Activated CD4-positive, CD25-positive, alpha-beta regulatory T cell treated with anti-CD3 and anti-CD28 coated beads, Interleukin-2, amount 50 U/mL, for 24 hours (primary cell): ENCODE results near the gene STK4.

Experiments used
- ATAC-seq, 2 donors: fragments of 150-1000 bp; cut with Tn5 transposase; one replicate each; pipeline ENCODE4 v1.10.0; 2021; ENCODE audit warnings: mild to moderate bottlenecking in 1 of 2, moderate library complexity in 1 of 2

The STK4 gene

DNA sequence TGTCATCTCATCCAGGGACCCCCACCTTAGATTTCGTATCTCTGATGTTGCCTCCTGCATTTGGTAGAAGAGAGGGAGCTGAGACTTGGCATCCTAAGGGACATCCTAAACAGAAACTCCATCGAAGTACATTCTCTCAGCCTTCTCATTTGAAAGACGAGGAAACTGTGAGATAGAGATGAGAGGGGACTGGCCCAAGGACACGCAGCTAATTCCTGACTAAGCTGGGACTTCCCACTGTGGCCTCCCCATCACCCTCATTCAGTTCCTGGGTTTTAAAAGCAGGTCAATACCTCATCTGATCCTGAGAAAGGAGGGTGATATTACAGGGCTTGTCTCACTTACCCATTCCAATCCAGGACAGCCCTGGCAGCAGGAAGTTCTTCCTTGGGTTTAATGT lies 149.5 kb downstream of the STK4 start:
- peak in 1 of 2 donors; percentile 34 for ATAC-seq

DNA sequence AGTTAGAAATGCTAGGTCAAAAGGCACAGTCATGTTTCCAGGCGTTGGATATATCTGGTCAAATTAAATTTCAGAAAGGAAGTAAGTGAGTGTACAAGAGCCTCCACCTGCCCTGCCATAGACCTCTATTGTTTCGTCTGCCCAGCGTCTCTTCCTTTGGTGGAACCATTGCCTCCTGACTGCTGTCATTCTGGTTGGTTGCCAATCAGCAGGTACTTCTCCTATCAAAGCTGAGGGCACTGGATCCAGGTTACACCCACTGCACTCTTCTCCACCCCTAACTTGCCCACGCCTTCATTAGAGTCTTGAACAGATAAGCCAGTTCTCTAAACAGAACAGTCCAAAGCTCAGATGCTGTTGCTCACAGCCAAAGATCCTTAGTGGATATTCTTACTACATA lies 151.3 kb downstream of the STK4 start:
- no peak for ATAC-seq

DNA sequence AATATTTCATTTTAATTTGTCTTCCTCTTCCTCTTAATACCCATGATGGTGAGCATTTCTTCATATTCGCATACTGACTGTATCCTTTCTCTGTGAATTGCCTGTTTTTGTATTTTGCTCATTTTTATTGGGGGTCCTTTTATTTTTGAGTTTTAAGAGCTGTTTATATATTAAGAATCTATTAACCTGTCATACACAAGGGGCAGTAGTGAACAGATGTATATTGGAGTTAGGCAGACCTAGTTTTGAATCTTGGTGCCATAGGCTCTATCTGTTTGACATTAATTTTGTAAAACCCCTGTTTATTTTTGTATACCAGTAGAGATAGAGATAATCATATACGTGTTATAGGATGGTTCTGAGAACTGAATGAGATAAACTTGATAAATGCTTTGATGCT lies 151.7 kb downstream of the STK4 start:
- no peak for ATAC-seq

DNA sequence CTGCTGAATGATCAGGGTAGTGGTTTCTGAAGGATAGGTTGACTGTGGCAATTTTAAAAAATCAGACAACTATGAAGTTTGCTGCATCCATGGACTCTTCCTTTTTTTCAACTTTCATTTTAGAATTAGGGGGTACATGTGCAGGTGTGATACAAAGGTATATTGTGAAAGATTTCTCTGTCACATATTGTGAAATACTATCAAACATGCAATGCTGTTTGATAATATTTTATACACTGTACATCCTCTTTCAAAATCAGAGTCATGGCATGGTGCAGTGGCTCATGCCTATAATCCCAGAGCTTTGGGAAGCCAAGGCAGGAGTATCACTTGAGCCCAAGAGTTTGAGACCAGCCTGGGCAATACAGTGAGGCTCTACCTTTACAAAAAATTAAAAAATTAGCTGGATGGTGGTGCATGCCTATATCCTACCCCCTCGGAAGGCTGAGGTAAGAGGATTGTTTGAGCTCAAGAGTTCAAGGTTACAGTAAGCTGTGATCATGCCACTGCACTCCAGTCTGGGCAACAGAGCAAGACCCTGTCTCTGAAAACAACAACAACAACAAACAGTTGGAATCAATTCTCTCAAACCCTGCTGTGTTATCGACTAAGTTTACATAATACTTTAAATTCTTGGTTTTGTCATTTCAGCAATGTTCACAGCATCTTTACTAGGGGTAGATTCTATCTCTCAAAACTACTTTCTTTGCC lies 153.4 kb downstream of the STK4 start:
- ATAC-seq = no peak

- no peak for ATAC-seq
Observed at GRCh38 chr20:45121388-45121787, 155.1 kb downstream of the STK4 start.

DNA sequence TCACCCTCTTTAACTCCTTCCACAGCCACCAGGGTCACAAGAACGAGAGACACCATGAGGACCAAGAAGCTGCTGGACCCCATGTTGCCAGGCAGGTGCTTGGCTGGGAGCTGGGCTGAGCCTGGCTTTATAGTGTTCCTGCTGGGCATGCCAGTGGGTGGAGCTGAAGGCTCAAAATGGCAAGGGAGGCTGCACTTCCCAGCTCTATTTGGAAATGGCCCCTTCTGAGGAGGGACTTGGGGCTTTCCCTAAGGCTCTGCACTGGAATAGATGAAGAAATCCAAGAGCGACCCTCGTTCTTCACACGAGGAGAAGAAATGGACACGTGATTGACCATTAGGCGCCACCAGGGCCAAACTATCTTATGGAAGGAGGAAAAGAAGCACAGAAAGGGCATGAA lies 158.1 kb downstream of the STK4 start, which contains the start of gene WFDC12:
WFDC12 (minus strand) TSS at position 101 of the 400 bp plus-strand sequence; CDS start at position 83, 18 bp downstream.
- no peak for ATAC-seq

DNA sequence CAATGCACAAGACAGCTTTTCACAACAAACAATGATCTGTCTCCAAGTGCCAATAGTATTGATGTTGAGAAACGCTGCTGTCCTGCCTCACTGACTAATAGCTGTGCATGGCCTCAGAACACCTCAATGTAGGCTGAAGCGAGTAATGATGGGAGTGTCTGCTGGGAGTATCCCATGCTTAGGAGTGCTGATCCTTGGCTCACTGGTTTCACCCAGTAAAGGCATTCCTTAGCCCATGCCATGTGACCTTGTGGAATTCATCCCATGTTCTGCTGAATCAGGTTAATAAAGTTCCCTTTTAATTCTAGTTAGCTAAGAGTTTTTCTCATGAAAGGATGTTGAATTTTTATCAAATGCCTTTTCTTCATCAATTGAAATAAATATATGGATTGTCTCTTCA lies 161.8 kb downstream of the STK4 start:
- ATAC-seq = no peak
